Activated CD8-positive, alpha-beta memory T cell treated with anti-CD3 and anti-CD28 coated beads for 24 hours (primary cell): ENCODE results near the gene IGF2BP1.

ENCODE experiments used
- DNase-seq: peaks from one replicate; pipeline ENCODE4 v3.0.0-alpha.2; 2020

Gene IGF2BP1

DNA sequence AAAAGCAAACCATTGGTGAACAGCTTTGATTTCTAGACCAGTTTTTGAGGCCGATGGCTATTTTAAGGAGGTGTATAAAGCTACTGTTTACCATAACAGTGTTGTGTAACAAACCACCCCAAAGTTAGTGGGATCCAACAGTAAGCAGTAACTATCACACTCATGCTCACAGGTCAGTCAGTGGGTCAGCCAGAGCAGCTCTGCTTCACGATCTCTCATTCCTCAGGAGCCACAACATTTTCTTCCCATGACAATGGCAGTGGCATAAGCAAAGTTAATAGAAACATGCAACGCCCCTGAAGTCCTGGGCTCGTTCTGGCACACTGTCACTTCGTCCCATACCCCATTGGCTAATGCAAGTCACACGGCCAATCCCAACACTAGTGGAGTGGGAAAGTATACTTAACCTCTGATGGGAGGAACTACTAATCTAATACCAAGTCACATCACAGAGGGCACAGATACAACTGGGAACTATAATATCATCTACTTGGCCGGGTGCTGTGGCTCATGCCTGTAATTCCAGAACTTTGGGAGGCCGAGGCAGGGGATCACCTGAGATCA, 107.4 kb downstream of the IGF2BP1 start:
- no peak for DNase-seq
